ENCODE results near the gene EXTL2.

GRCh38 chr1:100891380-100891779 is 3.3 kb downstream of the EXTL2 start:
- TF ChIP-seq CTCF (IDR thresholded peaks at IDR 0.05) = no peak
- no peak for TF ChIP-seq EP300 (IDR thresholded peaks at IDR 0.05)
